IMR-90 (cell line): Measurements from ENCODE around the gene SMARCA2. TPM values are rescaled to one million over a fixed set of nuclear protein-coding genes. Genes with fewer than 3 reads are reported as not detected.

ENCODE experiments used
- ATAC-seq: fragments of 200-7000 bp; cut with Tn5 transposase; 2 replicates; pipeline ENCODE4 v1.9.1; 2020; ENCODE audit warnings: low read depth, mild to moderate bottlenecking, moderate library complexity
- BruUV-seq: library from RNA; stranded (reverse); fragments of 400-500 nt; replicated peaks from 2 replicates; lab custom pipeline; 2021; lab: Mats Ljungman, UMichigan
- CTCF ChIA-PET: fragments of 300-600 bp; formaldehyde crosslinking; extraction: SDS; loops from one replicate; lab custom pipeline; 2021; ENCODE audit warnings: antibody characterized with exemption; lab: Yijun Ruan, JAX
- POLR2A ChIA-PET: fragments of 300-600 bp; sonication (Branson Sonifier 250); formaldehyde crosslinking; loops from one replicate; lab custom pipeline; 2022; ENCODE audit warnings: antibody characterized with exemption; ENCODE audit not compliant: unreplicated experiment; lab: Charles Lee
- DNase-seq: peaks from one replicate; pipeline ENCODE4 v3.0.0; 2013
- H2AFZ ChIP-seq: replicated peaks from 2 replicates; pipeline ENCODE3; 2013; ENCODE audit warnings: low read length, mild to moderate bottlenecking; ENCODE audit not compliant: poor library complexity
- H2AK5ac ChIP-seq: 2 replicates; pipeline ENCODE4 v1.6.1; 2013; ENCODE audit warnings: low read depth, low read length, inconsistent platforms
- H2AK9ac ChIP-seq: replicated peaks from 2 replicates; pipeline ENCODE3; 2013; ENCODE audit warnings: mild to moderate bottlenecking, low read depth, low read length, moderate library complexity; ENCODE audit not compliant: poor library complexity
- H2BK120ac ChIP-seq: 2 replicates; pipeline ENCODE4 v1.6.1; 2013; ENCODE audit warnings: low read depth, low read length, inconsistent platforms
- H2BK15ac ChIP-seq: 3 replicates; pipeline ENCODE4 v1.6.1; 2013; ENCODE audit warnings: low read depth, low read length, inconsistent platforms
- H2BK20ac ChIP-seq: 2 replicates; pipeline ENCODE4 v1.6.1; 2013; ENCODE audit warnings: low read depth, mild to moderate bottlenecking, inconsistent platforms, low read length, moderate library complexity
- H2BK5ac ChIP-seq: 2 replicates; pipeline ENCODE4 v1.6.1; 2013; ENCODE audit warnings: mild to moderate bottlenecking, low read depth, low read length, inconsistent platforms; ENCODE audit not compliant: poor library complexity, severe bottlenecking
- H3K14ac ChIP-seq: replicated peaks from 2 replicates; pipeline ENCODE4 v1.6.1; 2013; ENCODE audit warnings: low read depth, low read length, inconsistent platforms
- H3K18ac ChIP-seq: 2 replicates; pipeline ENCODE4 v1.6.1; 2013; ENCODE audit warnings: low read depth, low read length, control low read depth
- H3K23ac ChIP-seq: 2 replicates; pipeline ENCODE4 v1.6.1; 2013; ENCODE audit warnings: low read depth, low read length, inconsistent platforms
- H3K27ac ChIP-seq: 2 replicates; pipeline ENCODE4 v1.5.1; 2013; ENCODE audit warnings: mild to moderate bottlenecking, control low read depth, low read length; ENCODE audit not compliant: insufficient read depth
- H3K27me3 ChIP-seq: 2 replicates; pipeline ENCODE4 v1.6.1; 2013; ENCODE audit warnings: low read length; ENCODE audit not compliant: control insufficient read depth, insufficient read depth
- H3K36me3 ChIP-seq: 2 replicates; pipeline ENCODE4 v1.6.1; 2013; ENCODE audit warnings: low read length, mixed read lengths; ENCODE audit not compliant: control insufficient read depth, insufficient read depth
- H3K4ac ChIP-seq: 2 replicates; pipeline ENCODE4 v1.6.1; 2013; ENCODE audit warnings: low read depth, low read length, inconsistent platforms
- H3K4me1 ChIP-seq: 2 replicates; pipeline ENCODE4 v1.6.1; 2013; ENCODE audit warnings: low read length, mixed read lengths; ENCODE audit not compliant: control insufficient read depth, insufficient read depth
- H3K4me2 ChIP-seq: 2 replicates; pipeline ENCODE4 v1.6.1; 2013; ENCODE audit warnings: low read depth, mild to moderate bottlenecking, control low read depth, low read length, moderate library complexity
- H3K4me3 ChIP-seq: 2 replicates; pipeline ENCODE4 v1.5.1; 2013; ENCODE audit warnings: low read depth, mild to moderate bottlenecking, control low read depth, low read length, moderate library complexity; ENCODE audit not compliant: insufficient read depth
- H3K56ac ChIP-seq: 2 replicates; pipeline ENCODE4 v1.6.1; 2013; ENCODE audit warnings: low read length, inconsistent platforms; ENCODE audit not compliant: insufficient read depth; ENCODE audit errors: extremely low read depth
- H3K79me1 ChIP-seq, 2 experiments: 2 replicates each; pipeline ENCODE4 v1.6.1; 2013; ENCODE audit warnings: low read length in 2 of 2, inconsistent platforms in 1 of 2, low read depth in 1 of 2
- H3K9ac ChIP-seq: 2 replicates; pipeline ENCODE4 v1.6.1; 2013; ENCODE audit warnings: low read depth, low read length, control low read depth
- H3K9me1 ChIP-seq: 2 replicates; pipeline ENCODE4 v1.6.1; 2013; ENCODE audit warnings: low read length, inconsistent platforms; ENCODE audit not compliant: insufficient read depth
- H3K9me3 ChIP-seq: 2 replicates; pipeline ENCODE4 v1.6.1; 2013; ENCODE audit warnings: low read length; ENCODE audit not compliant: control insufficient read depth, insufficient read depth
- H4K20me1 ChIP-seq: 2 replicates; pipeline ENCODE4 v1.6.1; 2013; ENCODE audit warnings: low read length, inconsistent platforms; ENCODE audit not compliant: insufficient read depth
- H4K5ac ChIP-seq: 2 replicates; pipeline ENCODE4 v1.6.1; 2013; ENCODE audit warnings: mild to moderate bottlenecking, low read depth, low read length, control low read depth
- H4K8ac ChIP-seq, 2 experiments: 2 replicates each; pipeline ENCODE4 v1.6.1; 2013; ENCODE audit warnings: low read depth in 2 of 2, low read length in 2 of 2, control low read depth in 1 of 2, inconsistent platforms in 1 of 2
- H4K91ac ChIP-seq: 2 replicates; pipeline ENCODE4 v1.6.1; 2013; ENCODE audit warnings: low read depth, low read length, inconsistent platforms; ENCODE audit not compliant: insufficient read depth
- CHD1 ChIP-seq: IDR thresholded peaks from 2 replicates; pipeline ENCODE4 v1.6.1; 2012; ENCODE audit warnings: low read depth, low read length, improper control_type of control experiment
- MAFK ChIP-seq: IDR thresholded peaks from 2 replicates; pipeline ENCODE4 v1.6.1; 2012; ENCODE audit warnings: low read depth, low read length, improper control_type of control experiment
- POLR2A ChIP-seq: IDR thresholded peaks from 2 replicates; pipeline ENCODE4 v1.6.1; 2012; ENCODE audit warnings: mild to moderate bottlenecking, low read depth, low read length
- WGBS, 2 experiments: methylation state at CpG; one replicate each; pipeline versions ENCODE4 v1.1.5 to v1.1.7; 2013; ENCODE audit warnings: missing lambda C conversion rate in 2 of 2; ENCODE audit not compliant: insufficient read length in 1 of 2; ENCODE audit errors: extremely low coverage in 2 of 2; 5-methylcytosine and 5-hydroxymethylcytosine counted together
- dilution Hi-C: fragments of 300-500 bp; cut with HindIII; formaldehyde crosslinking; loops from one replicate; pipeline ENCODE4 v1.14.3; 2018; ENCODE audit warnings: low sequenced_read_pairs; ENCODE audit not compliant: unreplicated experiment
- in situ Hi-C: fragments of 300-500 bp; cut with MboI; formaldehyde crosslinking; loops from 3 replicates; pipeline ENCODE4 v1.14.3; 2019; ENCODE audit warnings: low sequenced_read_pairs, inconsistent platforms, mixed read lengths
- intact Hi-C: fragments of 100-400 bp; cut with micrococcal nuclease; formaldehyde crosslinking; loops from 2 replicates; pipeline ENCODE4 v1.10.0; 2022
- polyA plus RNA-seq, 3 experiments: library from polyadenylated mRNA; depleted of rRNA; stranded (reverse); fragments of >200 nt; gene quantifications; 2 replicates each; pipeline ENCODE4 v1.2.3, GENCODE V29; 2012; ENCODE audit warnings: low replicate concordance in 1 of 3
- total RNA-seq: library from RNA; depleted of rRNA; stranded (reverse); fragments of >200 nt; gene quantifications from 2 replicates; pipeline ENCODE4 v1.2.3, GENCODE V29; 2012

The SMARCA2 gene
- total and polyA plus RNA-seq, 2 of the 4 experiments (the other 2 are of a cell fraction) = 25.3 to 26.7 TPM

GRCh38 chr9:2117527-2117926, 102.4 kb downstream of the SMARCA2 start:
- no peak overlapping the region for H3K56ac ChIP-seq
- H3K79me1 ChIP-seq = no peaks in the 10 kb centered on the region
- H2AFZ ChIP-seq = no peak overlapping the region
- no peak overlapping the region for H4K91ac ChIP-seq
- no peaks in the 10 kb centered on the region for H3K9me1 ChIP-seq
- peaks cover 15% of the 10 kb centered on the region for H3K36me3 ChIP-seq
- H2BK15ac ChIP-seq = no peak overlapping the region
- no peak overlapping the region for H3K27ac ChIP-seq
- H4K20me1 ChIP-seq = no peaks in the 10 kb centered on the region
- no peak overlapping the region for H3K14ac ChIP-seq
- intact Hi-C loops = no loop called here
- H3K23ac ChIP-seq = no peak overlapping the region
- BruUV-seq = no TSS peak
- H3K9ac ChIP-seq = no peak overlapping the region
- ChIA-PET POLR2A (no interaction called here), CTCF (interaction anchor here (1.1 to 2.5 kb wide), 2 partner anchors 11 to 125 kb away, joined by 3 to 6 read pairs; no protein-coding TSS in a partner anchor)
- no peak overlapping the region for H4K5ac ChIP-seq
- H4K8ac ChIP-seq = no peak overlapping the region
- 0 out of 2 replicates have a peak, but pooled peaks cover 2% of the 10 kb centered on the region for H3K4me1 ChIP-seq
- ATAC-seq (no peak), DNase-seq (no peak)
- TF ChIP-seq POLR2A (no peak), MAFK (no peak), CHD1 (no peak)
- H2AK5ac ChIP-seq = no peak overlapping the region
- H2BK20ac ChIP-seq = no peak overlapping the region
- H3K9me3 ChIP-seq = no peaks in the 10 kb centered on the region
- dilution Hi-C loops = loop anchor here (25.0 kb wide), 1 partner anchor 105 kb away; the partner anchor contains the start of gene SMARCA2
- 90% methylated on average over 2 of the region's 6 CpGs; no CpG with 5 or more reads in 1 of the 2 experiments for WGBS, 2 experiments
- H3K4me2 ChIP-seq = no peak overlapping the region
- H3K4me3 ChIP-seq = no peak overlapping the region
- in situ Hi-C loops = no loop called here
- no peak overlapping the region for H2AK9ac ChIP-seq
- no peaks in the 10 kb centered on the region for H3K27me3 ChIP-seq
- H3K4ac ChIP-seq = no peak overlapping the region
- no peak overlapping the region for H3K18ac ChIP-seq
- no peak overlapping the region for H2BK120ac ChIP-seq
- H2BK5ac ChIP-seq = no peak overlapping the region
